Neural crest cell (in vitro differentiated cells): Measurements from ENCODE around the gene PIK3R6. TPM values are rescaled to one million over a fixed set of nuclear protein-coding genes. Genes with fewer than 3 reads are reported as not detected.
"Not testable (repeated sequence)": the region's sequence is repeated elsewhere in the genome, so short reads cannot be mapped to it uniquely, and the experiment has no call there.

ENCODE experiments used
- DNase-seq: peaks from one replicate; pipeline ENCODE4 v3.0.0; 2021; ENCODE audit warnings: low read depth, mixed read lengths, low spot score
- H3K27ac Mint-ChIP-seq: one replicate; pipeline ENCODE4 v1.8.0; 2021; ENCODE audit warnings: mild to moderate bottlenecking, mixed read lengths; ENCODE audit not compliant: unreplicated experiment
- H3K27me3 Mint-ChIP-seq: 2 replicates; pipeline ENCODE4 v1.8.0; 2021; ENCODE audit warnings: low read depth, mild to moderate bottlenecking, mixed read lengths
- H3K36me3 Mint-ChIP-seq: 2 replicates; pipeline ENCODE4 v1.8.0; 2021; ENCODE audit warnings: low read depth, mild to moderate bottlenecking, mixed read lengths
- H3K4me1 Mint-ChIP-seq: 2 replicates; pipeline ENCODE4 v1.8.0; 2021; ENCODE audit warnings: mixed read lengths
- H3K4me3 Mint-ChIP-seq: one replicate; pipeline ENCODE4 v1.8.0; 2021; ENCODE audit warnings: mild to moderate bottlenecking, mixed read lengths
- H3K9me3 Mint-ChIP-seq: 2 replicates; pipeline ENCODE4 v1.8.0; 2021; ENCODE audit warnings: mixed read lengths
- total RNA-seq: library from RNA; stranded (reverse); gene quantifications from 2 replicates; pipeline ENCODE4 v1.2.1, GENCODE V29; 2021
- TF ChIP-seq, protein P1 (sequence below): fragments of 200-600 bp; sonication (generic); conservative IDR thresholded peaks from 2 replicates; pipeline ENCODE4 v1.5.0; 2021; ENCODE audit warnings: antibody characterized with exemption, mild to moderate bottlenecking

PIK3R6 gene
- total RNA-seq, 1 donor from 2014 or later = not detected

GRCh38 chr17:8818654-8819330, 48.7 kb downstream of the PIK3R6 start:
- H3K4me3 Mint-ChIP-seq = no peak overlapping the region
- peaks cover 61% of the 10 kb centered on the region for H3K27me3 Mint-ChIP-seq

DNA sequence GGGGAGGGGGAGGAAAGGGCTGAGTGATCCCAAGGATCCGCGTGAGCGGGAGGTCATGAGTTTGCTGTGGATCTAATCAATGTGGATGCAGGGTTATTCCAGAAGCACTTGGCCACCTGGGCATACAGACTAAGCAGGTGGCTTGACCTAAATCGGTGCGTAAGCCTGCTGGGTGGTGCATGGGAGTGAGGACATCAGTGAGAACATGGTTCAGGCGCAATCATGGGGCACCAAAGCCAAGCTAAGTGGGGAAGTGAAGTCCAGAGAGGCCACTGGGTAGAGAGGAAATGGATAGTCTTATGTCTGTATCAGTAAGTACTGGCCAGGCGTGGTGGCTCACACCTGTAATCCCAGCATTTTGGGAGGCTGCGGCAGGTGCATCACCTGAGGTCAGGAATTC, 49.4 kb downstream of the PIK3R6 start:
- no peak overlapping the region for H3K27ac Mint-ChIP-seq
- H3K36me3 Mint-ChIP-seq = no peaks in the 10 kb centered on the region
- no peak overlapping the region for H3K4me3 Mint-ChIP-seq
- H3K9me3 Mint-ChIP-seq = peaks cover 5% of the 10 kb centered on the region
- DNase-seq = no peak
- no peaks in the 10 kb centered on the region for H3K4me1 Mint-ChIP-seq
- TF ChIP-seq, protein P1, sequence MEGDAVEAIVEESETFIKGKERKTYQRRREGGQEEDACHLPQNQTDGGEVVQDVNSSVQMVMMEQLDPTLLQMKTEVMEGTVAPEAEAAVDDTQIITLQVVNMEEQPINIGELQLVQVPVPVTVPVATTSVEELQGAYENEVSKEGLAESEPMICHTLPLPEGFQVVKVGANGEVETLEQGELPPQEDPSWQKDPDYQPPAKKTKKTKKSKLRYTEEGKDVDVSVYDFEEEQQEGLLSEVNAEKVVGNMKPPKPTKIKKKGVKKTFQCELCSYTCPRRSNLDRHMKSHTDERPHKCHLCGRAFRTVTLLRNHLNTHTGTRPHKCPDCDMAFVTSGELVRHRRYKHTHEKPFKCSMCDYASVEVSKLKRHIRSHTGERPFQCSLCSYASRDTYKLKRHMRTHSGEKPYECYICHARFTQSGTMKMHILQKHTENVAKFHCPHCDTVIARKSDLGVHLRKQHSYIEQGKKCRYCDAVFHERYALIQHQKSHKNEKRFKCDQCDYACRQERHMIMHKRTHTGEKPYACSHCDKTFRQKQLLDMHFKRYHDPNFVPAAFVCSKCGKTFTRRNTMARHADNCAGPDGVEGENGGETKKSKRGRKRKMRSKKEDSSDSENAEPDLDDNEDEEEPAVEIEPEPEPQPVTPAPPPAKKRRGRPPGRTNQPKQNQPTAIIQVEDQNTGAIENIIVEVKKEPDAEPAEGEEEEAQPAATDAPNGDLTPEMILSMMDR = no peak
- peaks cover 67% of the 10 kb centered on the region for H3K27me3 Mint-ChIP-seq

More at GRCh38 chr17:8818654-8819330, 48.7 kb downstream of the PIK3R6 start:
- no peak for DNase-seq
- H3K4me1 Mint-ChIP-seq = no peaks in the 10 kb centered on the region
- no peaks in the 10 kb centered on the region for H3K36me3 Mint-ChIP-seq
- peaks cover 4% of the 10 kb centered on the region for H3K9me3 Mint-ChIP-seq
- TF ChIP-seq, protein P1 = no peak
- no peak overlapping the region for H3K27ac Mint-ChIP-seq

GRCh38 chr17:8806926-8807550, 60.4 kb downstream of the PIK3R6 start:
- H3K27me3 Mint-ChIP-seq = peaks cover 34% of the 10 kb centered on the region
- DNase-seq = no peak
- H3K4me3 Mint-ChIP-seq = no peak overlapping the region
- TF ChIP-seq, protein P1 = no peak
- peaks cover 4% of the 10 kb centered on the region for H3K36me3 Mint-ChIP-seq
- no peak overlapping the region for H3K27ac Mint-ChIP-seq
- peaks cover 5% of the 10 kb centered on the region for H3K9me3 Mint-ChIP-seq
- H3K4me1 Mint-ChIP-seq = no peaks in the 10 kb centered on the region

DNA sequence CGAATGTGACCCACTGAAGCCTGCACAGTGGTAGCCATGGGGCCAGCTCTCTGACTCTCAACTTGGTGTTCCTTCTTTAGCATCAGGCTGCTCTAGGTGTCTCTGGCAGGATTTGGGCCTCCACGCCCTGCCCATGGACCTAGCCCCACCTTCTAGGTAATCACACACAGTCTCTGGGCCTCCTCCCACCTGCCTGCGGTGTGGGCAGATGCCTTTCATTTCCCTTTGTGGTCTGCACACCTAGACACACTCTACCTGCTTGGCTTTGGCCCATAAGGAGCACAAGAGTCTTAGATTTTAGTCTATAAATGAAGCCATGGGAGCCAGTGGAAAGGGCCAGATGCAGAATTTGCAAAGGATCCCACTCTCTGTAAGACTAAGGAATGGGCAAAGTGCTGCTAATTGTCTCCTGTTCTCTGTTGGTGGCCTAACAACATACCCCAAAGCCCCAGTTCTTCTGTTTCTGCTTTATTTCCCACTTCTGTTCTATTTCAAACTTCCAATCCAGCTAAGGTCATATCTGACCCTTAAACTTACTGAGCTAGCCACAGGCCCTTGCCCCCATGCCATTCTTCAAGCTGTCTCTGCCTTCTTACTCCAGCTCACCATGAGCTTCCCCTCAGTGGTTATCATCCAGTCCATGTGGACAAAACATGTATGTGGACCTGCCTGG, 61.1 kb downstream of the PIK3R6 start:
- Mint-ChIP-seq H3K9me3 (peaks cover 5% of the 10 kb centered on the region), H3K27ac (no peak overlapping the region), H3K4me1 (no peaks in the 10 kb centered on the region), H3K36me3 (no peaks in the 10 kb centered on the region), H3K4me3 (no peak overlapping the region), H3K27me3 (peaks cover 31% of the 10 kb centered on the region)
- TF ChIP-seq, protein P1 = no peak
- no peak for DNase-seq

DNA sequence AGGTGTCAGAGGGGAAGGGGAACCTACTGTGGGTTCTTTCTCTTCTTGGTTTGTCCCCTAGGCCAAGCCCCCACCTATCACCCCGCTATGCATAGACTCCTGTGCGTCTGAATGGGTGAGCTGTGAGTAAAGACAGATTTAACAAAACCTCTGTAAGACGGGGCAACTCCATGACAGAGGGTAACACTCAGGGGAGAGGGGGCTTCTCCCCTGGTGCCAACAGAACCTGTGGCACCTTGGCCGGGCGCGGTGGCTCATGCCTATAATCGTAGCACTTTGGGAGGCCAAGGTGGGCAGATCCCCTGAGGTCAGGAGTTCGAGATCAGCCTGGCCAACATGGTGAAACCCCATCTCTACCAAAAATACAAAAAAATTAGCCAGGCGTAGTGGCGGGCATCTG, 62.1 kb downstream of the PIK3R6 start:
- not testable (repeated sequence) for DNase-seq, H3K27ac Mint-ChIP-seq, H3K36me3 Mint-ChIP-seq, H3K9me3 Mint-ChIP-seq, H3K4me1 Mint-ChIP-seq, H3K4me3 Mint-ChIP-seq
- peaks cover 38% of the 10 kb centered on the region for H3K27me3 Mint-ChIP-seq
